Activated T-cell treated with anti-CD3 and anti-CD28 coated beads for 24 hours (primary cell): Measurements from ENCODE around the gene CACNA1C.

Source experiments
- DNase-seq: peaks from one replicate; pipeline ENCODE4 v3.0.0-alpha.2; 2020; ENCODE audit warnings: low read depth

The CACNA1C gene

DNA sequence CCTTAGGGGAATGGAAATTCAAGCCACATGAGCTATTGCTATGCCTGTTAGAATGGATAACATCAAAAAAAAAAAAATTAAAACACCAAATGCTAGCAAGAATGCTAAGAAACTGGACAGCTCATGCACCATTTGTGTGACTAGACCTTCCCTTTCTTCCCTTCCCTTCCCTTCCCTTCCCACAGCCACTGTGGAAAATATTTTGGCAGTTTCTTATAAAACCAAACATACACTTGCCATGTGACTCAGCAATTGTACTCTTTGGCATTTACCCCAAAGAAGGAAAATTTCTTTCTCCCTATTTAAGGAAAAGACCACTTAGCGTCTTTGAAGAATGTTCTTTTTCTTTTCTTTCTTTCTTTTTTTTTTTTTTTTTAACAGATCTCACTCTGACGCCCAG lies 692.9 kb downstream of the CACNA1C start:
- no peak for DNase-seq
